DMS114 treated with DMSO at 0.1 percent for 48 hours (cell line): ENCODE results near the gene RAC2.
"Not testable (repeated sequence)": the region's sequence is repeated elsewhere in the genome, so short reads cannot be mapped to it uniquely, and the experiment has no call there.

Experiments used
- DNase-seq: peaks from one replicate; lab custom pipeline; 2025; ENCODE audit not compliant: unreplicated experiment; lab: John Stamatoyannopoulos, UW

RAC2 gene

DNA sequence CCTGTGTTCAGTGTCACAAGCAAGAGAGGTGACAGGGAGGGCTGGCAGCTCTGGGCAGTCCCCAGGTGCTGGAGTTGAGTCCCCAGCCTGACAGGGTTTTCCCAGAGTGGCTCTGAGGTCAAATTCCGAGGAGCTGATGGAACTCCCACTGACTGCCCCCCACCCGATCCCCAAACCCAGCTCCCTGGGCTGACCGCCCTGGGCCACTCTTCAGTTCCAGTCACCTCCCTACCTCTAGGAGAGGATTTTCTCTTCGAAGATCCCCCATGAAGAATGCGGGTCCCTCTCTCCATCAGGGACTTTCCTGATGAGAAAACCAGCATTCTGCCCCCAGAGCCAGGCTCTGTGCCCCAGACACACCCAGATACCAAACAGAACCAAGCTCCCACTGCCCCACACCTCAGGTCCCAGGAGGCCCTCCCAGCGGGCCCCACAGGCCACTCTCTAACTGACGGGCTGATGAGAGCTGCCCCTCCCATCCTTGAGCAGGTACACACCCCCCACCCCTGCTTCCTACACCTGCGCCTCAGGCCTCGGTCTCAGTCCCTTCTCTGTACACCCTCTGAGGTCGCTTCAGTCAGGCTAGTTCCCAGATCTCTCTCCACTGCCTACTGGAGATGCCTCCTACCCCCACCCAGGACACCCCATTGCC, 12.1 kb upstream of the RAC2 start:
- no peak for DNase-seq

DNA sequence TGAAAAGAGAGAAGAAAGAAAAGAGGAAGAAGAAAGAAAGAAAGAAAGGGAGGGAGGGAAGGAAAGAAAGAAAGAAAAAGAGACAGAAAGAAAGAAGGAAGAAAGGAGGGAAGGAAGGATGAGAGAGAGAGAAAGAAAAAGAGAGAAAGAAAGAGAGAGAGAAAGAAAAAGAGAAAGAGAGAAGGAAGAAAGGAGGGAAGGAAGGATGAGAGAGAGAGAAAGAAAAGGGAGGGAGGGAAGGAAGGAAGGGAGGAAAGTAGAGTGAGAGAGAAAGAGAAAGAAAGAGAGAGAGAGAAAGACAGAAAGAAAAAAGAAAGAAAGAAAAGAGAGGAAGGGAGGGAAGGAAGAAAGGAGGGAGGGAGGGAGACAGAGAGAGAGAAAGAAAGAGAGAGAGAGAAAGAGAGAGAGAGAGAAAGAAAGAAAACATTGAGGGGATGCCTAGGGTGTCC, 11.5 kb upstream of the RAC2 start:
- no peak for DNase-seq

DNA sequence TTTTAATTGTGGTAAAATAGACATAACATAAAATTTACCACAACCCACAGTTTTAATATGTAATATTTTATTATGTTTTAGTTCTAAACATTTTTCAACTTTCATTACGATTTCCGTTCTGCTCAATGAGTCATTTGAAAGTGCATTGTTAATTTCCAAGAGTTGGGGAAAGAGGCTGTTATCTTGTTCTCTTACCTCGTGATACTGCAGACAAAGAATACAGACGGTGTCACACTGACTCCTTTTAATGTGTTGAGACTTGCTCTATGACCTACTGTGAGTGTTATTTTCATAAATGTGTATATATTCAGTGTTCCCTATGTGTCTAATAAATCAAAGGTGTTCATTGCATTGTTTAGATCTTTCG, 10.8 kb upstream of the RAC2 start:
- DNase-seq = no peak

DNA sequence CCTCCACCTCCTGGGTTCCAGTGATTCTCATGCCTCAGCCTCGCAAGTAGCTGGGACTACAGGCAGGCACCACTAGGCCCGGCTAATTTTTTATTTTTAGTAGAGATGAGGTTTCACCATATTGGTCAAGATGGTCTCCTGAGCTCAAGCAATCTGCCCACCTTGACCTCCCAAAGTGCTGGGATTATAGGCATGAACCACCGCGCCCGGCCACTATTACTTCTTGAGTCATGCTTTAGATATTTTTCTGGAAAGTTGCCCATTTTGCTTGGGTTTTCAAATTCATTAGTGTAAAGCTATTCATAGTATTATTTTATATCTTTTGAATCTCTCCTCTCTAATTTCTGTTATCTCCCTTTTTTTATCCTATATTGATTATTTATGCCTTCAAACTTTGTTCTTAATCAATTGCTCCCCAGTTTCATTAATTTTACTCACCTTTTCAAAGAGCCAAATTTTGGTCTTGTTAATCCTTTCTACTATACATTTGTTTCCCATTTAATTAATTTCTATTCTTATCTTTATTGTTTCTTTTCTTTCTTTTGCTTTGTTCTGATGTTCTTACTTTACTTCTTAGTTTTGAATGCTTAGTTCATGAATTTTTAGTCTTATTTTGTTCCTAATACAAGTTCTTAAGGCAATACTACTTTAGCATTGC, 10.3 kb upstream of the RAC2 start:
- DNase-seq = no peak

DNA sequence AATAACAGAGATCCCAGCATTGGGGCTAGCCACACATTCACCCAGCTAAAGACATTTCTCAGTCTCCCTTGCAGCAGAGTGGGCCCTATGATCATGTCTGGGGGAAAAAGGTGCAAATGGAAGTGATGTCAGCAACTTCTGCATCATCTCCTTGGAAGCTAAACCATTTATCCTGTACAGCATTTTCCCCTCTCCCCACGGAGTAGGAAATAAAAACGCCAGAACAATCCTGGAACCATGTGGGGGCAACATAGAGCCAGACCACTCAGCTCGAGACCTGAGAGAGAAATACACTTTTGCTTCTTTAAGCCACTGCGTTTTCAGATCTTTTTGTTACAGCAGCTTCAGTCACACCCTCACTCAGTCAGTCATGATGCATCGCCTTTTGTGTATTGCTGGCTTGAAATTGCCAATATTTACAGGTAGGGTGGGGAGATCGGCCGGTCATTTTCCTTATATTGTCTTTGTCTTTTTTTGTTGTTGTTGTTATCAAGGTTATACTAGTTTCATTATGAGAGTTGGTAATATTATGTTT, 9.1 kb upstream of the RAC2 start:
- DNase-seq = no peak

DNA sequence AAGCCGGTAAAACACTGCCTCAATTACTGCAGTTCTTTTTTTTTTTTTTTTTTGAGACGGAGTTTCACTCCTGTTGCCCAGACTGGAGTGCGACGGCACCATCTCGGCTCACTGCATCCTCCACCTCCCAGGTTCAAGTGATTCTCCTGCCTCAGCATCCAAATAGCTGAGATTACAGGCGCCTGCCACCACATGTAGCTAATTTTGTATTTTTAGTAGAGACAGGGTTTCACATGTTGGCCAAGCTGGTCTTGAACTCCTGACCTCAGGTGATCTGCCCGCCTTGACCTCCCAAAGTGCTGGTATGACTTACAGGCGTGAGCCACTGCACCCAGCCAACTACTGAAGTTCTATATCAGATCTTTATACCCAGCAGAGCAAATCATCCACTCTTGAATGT, 7.8 kb upstream of the RAC2 start:
- DNase-seq = not testable (repeated sequence)

DNA sequence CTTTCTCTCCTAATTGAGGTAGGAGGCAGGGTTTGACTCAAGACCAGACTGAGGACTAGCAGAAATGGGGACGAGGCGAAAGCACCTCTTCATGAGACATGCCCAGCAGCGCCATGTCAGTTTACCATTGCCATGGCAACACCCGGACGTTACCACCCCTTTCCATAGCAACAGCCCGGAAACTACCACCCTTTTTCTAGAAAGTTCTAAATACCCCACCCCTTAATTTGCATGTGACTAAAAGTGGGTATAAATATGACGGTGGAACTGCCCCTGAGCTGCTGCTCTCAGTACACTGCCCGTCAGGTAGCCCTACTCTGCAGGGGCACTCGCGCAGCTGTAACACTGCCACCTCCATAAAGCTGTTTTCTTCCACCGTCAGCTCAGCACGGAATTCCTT, 5.9 kb upstream of the RAC2 start:
- DNase-seq = no peak

DNA sequence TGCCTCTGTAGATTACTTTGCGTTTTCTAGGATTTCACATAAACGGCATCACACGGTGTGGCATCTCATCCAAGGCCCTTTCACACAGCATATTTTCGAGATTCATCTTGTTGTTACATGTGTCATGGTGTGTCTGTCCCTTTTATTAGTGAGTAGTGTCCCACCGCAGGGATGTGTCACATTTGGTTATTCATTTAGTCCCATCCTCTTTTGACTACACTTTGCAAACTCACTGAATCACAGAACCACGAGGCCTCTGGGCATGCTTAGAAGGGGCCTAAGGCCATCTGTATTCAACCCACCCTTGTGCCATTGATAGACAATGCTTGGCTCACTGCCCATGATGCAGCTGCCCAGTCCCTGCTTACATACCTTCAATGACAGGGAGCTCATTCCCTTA, 4.2 kb upstream of the RAC2 start:
- no peak for DNase-seq

DNA sequence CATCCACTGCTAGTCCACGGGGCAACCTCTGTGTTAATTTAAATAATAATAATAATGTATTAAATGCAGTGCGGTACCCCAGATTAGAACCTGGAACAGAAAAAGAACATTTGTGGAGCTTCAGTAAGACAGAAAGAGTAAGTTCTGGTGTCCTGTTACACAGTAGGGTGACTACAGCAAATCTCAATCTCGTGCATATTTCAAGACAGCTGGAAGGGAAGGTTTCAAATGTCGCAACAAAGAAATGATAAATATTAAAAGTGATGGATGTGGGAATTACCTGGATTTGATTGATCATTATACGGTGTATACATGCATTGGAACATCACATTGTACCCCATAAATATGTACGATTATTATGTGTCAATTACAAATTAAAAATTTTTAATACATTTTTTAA, 1.7 kb upstream of the RAC2 start:
- no peak for DNase-seq

DNA sequence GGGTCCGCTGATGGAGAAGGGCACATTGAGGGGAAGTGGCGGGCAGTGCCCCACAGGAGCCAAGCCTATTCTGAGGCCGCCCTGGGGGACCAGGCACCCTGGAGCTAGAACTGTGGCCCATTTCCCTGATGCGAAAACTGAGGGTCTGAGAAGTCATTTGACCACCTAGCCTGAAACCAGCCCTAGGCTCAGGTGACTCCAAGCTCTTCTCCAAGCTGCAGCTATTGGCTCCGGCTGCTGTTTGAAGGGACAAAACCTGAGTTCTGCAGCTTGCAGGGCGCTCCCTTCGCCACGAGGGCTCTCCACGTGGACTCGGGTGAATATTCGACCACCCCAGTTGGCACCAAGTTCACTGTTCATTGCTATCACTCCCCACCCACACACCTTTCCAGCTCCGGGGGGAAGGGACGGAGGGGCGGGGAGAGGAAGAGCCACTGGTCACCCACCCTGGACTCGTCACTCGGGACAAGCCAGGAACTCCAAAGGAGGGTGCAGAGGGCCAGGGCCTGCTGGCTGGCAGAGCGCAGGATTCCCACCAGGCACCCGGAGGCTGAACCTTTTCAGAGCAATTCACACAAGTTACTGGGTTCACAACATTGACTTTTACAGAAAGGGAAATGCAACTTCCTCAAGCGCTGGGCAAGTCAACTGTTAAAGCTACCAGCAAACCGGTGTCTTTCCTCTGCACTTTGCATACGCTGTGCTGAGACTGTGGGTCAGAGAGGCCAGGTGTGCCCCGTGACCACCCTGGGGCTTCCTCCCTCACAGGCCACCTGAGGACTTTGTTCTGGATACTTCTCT, 1.1 kb upstream of the RAC2 start:
- DNase-seq = no peak

DNA sequence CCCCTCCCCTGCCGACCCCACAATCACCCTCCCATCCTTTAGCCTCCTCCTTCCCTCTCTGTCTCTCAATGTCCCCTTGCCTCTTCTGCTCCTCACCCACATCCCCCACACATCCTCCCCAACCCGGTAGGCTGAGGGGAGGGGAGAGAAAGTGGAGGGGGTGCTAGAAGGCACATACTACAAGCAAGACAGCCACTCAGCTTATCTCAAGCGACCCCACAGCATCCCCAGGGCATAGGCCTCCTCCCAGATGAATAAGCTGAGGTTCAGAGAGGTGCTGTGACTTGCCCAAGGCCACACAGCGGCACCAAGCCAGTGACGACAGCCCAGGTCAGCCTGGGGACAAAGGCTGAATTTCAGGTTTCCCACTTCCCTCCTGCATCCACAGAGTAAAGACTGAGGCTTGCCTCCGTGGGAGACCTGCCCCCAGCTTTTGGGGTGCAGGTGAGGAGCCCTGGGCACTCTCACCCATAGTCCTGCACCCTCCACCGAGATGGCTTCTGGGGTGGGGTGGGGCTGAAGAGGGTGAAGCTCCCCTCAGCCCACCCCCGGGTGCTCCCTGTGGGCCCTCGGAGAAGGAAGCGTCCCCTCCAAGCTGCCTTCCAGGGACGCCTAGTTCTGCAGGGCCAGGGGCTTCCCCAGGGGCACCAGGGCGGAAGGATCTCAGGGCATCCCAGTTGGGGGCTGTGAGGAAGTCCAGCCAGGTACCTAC, 511 bp downstream of the RAC2 start:
- DNase-seq = no peak

DNA sequence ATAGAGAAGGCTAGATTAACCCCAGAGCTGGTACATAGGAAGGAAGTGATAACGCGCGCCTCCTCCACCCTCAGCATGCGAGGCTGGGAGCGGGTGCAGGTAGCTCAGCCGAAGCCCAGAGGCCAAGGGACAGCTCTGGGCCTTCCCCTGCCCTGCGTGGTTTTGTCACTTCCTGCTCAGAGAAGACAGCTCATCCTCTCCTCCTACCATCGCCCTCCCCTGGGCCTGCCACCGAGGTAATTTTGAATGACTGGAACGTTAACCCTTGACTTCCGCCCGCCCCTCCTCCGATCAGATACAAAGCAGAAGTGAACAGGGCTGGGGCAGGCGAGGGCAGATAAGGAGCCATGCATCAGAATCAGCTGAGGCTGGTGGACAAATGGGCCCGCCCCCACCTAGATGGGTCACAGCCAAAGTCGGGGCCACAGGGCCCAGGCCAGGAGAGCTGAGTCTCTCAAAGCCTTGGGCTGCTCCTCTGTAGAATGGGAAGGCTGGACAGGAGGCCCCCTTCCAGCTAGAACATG, 1.6 kb downstream of the RAC2 start:
- no peak for DNase-seq

DNA sequence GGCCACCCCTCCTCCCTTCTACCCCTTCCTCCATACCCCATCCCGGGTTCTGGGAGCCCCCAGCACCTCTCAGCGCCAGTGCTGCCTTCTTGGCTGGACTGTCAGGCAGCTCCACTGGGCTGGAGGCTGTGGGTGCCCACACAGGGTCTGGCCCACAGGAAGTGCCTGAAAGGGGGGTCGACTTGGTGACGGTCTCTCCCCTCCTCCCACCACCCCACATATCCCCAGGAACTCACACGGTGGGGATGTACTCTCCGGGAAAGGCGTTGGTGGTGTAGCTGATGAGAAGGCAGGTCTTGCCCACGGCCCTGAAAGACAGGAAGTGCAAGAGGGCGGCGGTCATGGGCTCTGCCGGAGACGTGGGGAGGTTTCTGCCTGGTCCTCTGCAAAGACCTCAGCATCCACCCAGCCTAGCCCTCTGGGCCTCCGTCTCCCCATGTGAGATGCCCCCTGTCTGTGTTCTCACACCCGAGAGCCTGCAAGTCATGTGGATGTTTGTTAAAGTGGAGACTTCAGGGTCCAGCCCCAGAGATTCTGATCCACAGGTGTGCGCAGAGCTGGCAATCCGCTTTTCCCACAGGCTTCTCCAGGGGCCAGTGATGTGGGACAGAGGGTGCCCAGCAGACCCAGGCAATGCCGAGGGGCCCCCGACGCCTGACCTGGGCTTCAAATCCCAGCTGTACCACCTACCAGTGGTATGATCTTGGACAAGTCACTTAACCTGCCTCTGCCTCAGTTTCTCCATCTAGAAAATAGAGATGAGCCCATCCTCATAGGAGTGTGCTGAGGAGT, 2.5 kb downstream of the RAC2 start:
- no peak for DNase-seq

DNA sequence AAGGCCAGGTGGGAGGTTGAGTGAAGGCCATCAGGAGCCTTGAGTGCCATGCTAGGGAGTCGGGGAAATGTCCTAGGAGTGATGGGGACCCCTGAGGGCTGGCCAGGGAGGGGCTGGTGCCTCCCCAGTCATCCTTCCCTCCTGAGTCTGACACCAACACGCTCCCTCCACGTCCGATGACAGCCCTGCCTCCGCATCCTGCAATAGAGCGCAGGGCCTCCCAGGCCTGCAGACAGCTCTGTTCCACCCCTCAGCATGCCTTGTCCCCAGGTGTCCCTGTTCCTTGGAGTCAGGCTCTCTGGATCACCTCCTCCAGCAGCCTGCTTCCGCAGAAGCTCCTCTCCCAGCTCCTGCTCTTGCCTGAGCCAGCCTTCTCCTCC, 3.1 kb downstream of the RAC2 start:
- DNase-seq = no peak

DNA sequence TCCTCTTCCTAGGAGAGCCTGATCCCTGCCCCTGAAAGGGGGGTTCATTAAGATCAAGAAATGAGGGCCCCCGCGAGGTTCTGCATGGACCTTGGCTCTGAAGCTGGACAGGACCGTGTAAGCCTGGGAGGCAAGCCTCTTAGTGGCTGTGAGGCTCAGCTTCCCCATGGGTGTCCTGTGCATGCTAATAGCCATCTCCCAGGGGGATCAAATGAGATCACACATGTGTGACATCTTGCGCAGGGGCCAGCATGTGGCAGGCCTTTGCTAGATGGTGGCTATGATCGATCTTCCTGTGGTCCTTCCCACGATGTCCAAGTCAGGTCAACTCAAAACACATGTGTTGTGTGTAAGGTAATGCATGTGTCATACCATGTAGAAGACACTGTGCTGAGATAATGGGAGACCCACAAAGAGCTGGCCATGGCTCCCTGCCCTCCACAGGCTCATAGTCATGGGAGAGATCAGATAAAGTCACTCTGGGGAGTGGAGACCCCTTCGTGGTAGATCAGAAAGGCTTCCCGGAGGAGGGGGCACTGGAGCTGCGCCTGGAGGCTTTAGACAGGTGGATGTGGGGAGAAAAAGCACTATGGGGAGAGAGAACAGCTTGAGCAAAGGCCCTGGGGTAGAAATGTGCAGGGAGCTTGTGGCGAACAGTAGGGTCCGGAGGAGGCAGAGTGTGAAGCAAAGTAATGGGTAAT, 3.7 kb downstream of the RAC2 start:
- DNase-seq = no peak

DNA sequence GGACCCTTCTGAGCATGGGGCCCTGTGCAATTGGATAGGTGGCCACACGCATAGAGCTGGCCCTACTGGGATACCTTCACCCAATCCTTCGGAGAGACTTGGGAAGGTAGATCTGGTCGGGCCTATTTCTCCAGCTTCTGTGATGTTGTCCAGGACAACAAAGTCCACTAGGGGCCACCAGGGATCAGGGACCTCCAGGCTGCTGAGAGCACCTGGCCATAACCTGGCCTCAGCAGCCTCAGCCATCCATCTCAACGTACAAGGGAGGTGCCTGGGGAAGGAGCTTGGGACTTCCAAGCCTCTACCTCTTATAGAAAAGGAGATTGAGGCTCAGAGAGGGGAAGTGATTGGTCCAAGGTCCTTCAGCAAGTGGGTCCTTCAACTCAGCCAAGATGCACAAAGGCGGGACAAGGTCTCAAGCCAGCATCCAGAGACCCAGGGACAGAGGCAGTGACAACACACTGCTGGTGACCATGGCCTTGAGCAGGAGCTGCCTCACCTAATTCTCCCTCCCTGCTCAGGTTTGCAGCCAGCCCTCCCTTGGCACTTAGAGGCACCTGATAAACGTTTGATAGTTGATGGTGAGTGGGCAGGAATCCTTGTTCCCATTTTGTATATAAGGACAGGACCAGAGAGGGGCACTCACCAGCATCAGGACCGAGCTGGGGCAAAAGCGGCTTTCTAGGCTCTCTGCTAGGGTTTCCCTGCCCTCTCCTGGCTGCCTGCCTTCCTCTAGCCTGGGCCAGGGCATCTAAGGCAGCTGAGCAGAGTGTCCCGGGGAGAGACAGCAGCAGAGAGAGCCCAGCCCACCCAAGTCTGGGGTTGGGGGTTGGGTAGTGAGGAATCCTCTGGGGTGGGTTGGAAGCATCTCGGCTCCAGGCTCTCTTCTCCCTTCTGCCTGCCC, 4.5 kb downstream of the RAC2 start:
- no peak for DNase-seq

DNA sequence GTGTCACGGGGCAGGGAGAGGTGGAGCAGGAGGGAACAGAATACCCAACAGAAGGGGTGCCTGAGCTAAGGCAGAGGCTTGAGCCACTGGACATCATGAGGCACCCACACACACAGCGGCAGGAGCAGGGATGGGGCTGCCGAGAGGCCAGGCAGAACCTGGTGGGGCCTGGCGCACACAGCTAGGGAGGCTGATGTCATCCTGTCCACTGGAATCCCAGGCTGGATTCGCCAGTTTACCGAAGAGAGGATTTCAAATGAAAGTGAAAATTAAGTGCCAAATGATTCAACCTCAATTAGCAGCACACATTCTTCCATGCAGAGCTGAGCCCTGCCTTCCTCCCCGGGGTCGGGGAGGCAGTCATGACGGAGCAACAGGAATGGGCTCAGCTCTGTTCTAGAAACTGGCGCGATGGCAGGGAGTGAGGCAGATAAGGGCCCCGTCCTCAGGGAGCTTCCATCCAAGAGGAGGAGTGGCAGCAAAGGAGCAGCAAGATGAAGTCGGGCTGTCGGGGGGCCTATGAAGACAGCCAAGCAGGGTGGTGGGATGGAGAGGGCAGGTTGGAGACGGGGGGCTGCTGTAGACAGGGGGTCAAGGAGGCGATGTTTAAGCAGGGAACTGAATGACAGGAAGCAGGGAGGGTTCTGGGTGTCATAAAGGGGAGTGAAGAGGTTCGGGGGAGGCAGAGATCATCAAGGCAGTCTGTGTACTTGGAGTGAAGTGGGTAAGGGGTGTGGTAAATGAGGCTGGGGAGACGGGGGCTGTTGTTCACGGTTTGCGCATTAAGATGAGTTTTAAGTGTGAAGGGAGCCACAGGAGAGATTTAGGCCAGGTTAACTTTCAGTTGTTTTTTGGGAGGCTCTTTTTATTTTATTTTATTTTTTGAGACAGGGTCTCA, 6.4 kb downstream of the RAC2 start:
- no peak for DNase-seq
